Measurements from ENCODE around the gene CPNE6. TPM values are rescaled to one million over a fixed set of nuclear protein-coding genes. Genes with fewer than 3 reads are reported as not detected.

Gene CPNE6
- total and polyA plus RNA-seq, 2 of the 13 experiments (the other 11 are each of a cell fraction or from before 2014, with no cell fraction given): not detected

DNA sequence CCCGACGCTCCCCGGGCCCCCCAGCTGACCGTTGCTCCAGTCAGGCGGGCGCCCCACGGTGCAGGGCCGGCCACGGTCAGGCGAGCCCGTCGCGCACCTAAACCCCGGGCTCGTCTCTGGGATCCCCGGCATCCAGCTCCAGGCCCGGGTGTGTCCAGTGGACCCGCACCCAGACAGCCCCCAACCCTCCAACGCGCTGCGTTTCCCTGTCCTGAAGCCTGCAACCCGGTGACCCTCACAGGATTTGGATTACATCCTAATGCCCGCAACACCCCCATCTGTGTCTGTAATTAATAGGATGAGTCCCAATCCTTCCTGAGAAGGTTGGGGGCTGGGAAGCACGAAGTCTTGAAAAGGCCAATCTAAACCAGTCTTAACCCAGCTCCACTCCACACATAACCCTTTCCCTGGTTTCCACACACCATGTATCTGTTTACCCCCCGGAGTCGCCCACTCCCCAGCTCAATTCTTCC, 10.4 kb downstream of the CPNE6 start (continued):
- TF ChIP-seq, protein P1, sequence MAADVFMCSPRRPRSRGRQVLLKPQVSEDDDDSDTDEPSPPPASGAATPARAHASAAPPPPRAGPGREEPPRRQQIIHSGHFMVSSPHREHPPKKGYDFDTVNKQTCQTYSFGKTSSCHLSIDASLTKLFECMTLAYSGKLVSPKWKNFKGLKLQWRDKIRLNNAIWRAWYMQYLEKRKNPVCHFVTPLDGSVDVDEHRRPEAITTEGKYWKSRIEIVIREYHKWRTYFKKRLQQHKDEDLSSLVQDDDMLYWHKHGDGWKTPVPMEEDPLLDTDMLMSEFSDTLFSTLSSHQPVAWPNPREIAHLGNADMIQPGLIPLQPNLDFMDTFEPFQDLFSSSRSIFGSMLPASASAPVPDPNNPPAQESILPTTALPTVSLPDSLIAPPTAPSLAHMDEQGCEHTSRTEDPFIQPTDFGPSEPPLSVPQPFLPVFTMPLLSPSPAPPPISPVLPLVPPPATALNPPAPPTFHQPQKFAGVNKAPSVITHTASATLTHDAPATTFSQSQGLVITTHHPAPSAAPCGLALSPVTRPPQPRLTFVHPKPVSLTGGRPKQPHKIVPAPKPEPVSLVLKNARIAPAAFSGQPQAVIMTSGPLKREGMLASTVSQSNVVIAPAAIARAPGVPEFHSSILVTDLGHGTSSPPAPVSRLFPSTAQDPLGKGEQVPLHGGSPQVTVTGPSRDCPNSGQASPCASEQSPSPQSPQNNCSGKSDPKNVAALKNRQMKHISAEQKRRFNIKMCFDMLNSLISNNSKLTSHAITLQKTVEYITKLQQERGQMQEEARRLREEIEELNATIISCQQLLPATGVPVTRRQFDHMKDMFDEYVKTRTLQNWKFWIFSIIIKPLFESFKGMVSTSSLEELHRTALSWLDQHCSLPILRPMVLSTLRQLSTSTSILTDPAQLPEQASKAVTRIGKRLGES (CRISPR knock-in tag; IDR thresholded peaks at IDR 0.05; ENCODE audit: borderline replicate concordance): no peak
- TF ChIP-seq, protein P2, sequence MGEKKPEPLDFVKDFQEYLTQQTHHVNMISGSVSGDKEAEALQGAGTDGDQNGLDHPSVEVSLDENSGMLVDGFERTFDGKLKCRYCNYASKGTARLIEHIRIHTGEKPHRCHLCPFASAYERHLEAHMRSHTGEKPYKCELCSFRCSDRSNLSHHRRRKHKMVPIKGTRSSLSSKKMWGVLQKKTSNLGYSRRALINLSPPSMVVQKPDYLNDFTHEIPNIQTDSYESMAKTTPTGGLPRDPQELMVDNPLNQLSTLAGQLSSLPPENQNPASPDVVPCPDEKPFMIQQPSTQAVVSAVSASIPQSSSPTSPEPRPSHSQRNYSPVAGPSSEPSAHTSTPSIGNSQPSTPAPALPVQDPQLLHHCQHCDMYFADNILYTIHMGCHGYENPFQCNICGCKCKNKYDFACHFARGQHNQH (CRISPR knock-in tag; IDR thresholded peaks at IDR 0.05): peak; percentile 3; the same call in 1 of the 2 replicates
- TF ChIP-seq MTA1 (CRISPR knock-in tag; IDR thresholded peaks at IDR 0.05; ENCODE audit: borderline replicate concordance) (no peak), EEA1 (CRISPR knock-in tag; IDR thresholded peaks at IDR 0.05; ENCODE audit: borderline replicate concordance) (no peak), ZNF34 (CRISPR knock-in tag; IDR thresholded peaks at IDR 0.05; ENCODE audit: borderline replicate concordance) (no peak), ZNF766 (CRISPR knock-in tag; IDR thresholded peaks at IDR 0.05; ENCODE audit: borderline replicate concordance) (no peak), ZIK1 (CRISPR knock-in tag; IDR thresholded peaks at IDR 0.05; ENCODE audit: borderline replicate concordance, low read depth) (0 out of 2 replicates have a peak, but pooled peaks have one; percentile 0), KMT2A (CRISPR knock-in tag; IDR thresholded peaks at IDR 0.05) (0 out of 2 replicates have a peak, but pooled peaks have one; percentile 35), ZNF33B (CRISPR knock-in tag; IDR thresholded peaks at IDR 0.05) (no peak)
- TF ChIP-seq, protein P3, sequence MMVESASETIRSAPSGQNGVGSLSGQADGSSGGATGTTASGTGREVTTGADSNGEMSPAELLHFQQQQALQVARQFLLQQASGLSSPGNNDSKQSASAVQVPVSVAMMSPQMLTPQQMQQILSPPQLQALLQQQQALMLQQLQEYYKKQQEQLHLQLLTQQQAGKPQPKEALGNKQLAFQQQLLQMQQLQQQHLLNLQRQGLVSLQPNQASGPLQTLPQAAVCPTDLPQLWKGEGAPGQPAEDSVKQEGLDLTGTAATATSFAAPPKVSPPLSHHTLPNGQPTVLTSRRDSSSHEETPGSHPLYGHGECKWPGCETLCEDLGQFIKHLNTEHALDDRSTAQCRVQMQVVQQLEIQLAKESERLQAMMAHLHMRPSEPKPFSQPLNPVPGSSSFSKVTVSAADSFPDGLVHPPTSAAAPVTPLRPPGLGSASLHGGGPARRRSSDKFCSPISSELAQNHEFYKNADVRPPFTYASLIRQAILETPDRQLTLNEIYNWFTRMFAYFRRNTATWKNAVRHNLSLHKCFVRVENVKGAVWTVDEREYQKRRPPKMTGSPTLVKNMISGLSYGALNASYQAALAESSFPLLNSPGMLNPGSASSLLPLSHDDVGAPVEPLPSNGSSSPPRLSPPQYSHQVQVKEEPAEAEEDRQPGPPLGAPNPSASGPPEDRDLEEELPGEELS (CRISPR knock-in tag; IDR thresholded peaks at IDR 0.05): no peak; the same call in 1 of the 2 replicates
- TF ChIP-seq, protein P4, sequence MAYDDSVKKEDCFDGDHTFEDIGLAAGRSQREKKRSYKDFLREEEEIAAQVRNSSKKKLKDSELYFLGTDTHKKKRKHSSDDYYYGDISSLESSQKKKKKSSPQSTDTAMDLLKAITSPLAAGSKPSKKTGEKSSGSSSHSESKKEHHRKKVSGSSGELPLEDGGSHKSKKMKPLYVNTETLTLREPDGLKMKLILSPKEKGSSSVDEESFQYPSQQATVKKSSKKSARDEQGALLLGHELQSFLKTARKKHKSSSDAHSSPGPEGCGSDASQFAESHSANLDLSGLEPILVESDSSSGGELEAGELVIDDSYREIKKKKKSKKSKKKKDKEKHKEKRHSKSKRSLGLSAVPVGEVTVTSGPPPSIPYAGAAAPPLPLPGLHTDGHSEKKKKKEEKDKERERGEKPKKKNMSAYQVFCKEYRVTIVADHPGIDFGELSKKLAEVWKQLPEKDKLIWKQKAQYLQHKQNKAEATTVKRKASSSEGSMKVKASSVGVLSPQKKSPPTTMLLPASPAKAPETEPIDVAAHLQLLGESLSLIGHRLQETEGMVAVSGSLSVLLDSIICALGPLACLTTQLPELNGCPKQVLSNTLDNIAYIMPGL (CRISPR knock-in tag; IDR thresholded peaks at IDR 0.05; ENCODE audit: borderline replicate concordance in 1 of 2, low read depth in 1 of 2): peak in 1 of 2 experiments; percentile 48; a peak in 1 of 4 replicates
- TF ChIP-seq, protein P5, sequence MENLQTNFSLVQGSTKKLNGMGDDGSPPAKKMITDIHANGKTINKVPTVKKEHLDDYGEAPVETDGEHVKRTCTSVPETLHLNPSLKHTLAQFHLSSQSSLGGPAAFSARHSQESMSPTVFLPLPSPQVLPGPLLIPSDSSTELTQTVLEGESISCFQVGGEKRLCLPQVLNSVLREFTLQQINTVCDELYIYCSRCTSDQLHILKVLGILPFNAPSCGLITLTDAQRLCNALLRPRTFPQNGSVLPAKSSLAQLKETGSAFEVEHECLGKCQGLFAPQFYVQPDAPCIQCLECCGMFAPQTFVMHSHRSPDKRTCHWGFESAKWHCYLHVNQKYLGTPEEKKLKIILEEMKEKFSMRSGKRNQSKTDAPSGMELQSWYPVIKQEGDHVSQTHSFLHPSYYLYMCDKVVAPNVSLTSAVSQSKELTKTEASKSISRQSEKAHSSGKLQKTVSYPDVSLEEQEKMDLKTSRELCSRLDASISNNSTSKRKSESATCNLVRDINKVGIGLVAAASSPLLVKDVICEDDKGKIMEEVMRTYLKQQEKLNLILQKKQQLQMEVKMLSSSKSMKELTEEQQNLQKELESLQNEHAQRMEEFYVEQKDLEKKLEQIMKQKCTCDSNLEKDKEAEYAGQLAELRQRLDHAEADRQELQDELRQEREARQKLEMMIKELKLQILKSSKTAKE (CRISPR knock-in tag; IDR thresholded peaks at IDR 0.05; ENCODE audit: borderline replicate concordance): no peak
- TF ChIP-seq, protein P6, sequence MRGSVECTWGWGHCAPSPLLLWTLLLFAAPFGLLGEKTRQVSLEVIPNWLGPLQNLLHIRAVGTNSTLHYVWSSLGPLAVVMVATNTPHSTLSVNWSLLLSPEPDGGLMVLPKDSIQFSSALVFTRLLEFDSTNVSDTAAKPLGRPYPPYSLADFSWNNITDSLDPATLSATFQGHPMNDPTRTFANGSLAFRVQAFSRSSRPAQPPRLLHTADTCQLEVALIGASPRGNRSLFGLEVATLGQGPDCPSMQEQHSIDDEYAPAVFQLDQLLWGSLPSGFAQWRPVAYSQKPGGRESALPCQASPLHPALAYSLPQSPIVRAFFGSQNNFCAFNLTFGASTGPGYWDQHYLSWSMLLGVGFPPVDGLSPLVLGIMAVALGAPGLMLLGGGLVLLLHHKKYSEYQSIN (CRISPR knock-in tag; IDR thresholded peaks at IDR 0.05; ENCODE audit: borderline replicate concordance): no peak
- TF ChIP-seq, protein P7, sequence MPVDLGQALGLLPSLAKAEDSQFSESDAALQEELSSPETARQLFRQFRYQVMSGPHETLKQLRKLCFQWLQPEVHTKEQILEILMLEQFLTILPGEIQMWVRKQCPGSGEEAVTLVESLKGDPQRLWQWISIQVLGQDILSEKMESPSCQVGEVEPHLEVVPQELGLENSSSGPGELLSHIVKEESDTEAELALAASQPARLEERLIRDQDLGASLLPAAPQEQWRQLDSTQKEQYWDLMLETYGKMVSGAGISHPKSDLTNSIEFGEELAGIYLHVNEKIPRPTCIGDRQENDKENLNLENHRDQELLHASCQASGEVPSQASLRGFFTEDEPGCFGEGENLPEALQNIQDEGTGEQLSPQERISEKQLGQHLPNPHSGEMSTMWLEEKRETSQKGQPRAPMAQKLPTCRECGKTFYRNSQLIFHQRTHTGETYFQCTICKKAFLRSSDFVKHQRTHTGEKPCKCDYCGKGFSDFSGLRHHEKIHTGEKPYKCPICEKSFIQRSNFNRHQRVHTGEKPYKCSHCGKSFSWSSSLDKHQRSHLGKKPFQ (CRISPR knock-in tag; IDR thresholded peaks at IDR 0.05; ENCODE audit: insufficient replicate concordance): no peak

All from HepG2 (cell line).